GM18870 (cell line): ENCODE results near the gene RBM4.
"Not testable (repeated sequence)": the region's sequence is repeated elsewhere in the genome, so short reads cannot be mapped to it uniquely, and the experiment has no call there.

Source experiments
- ATAC-seq: cut with Tn5 transposase; IDR thresholded peaks from one replicate; pipeline ENCODE4 v1.9.1; 2021; ENCODE audit warnings: moderate library complexity; ENCODE audit not compliant: unreplicated experiment

Gene RBM4

DNA sequence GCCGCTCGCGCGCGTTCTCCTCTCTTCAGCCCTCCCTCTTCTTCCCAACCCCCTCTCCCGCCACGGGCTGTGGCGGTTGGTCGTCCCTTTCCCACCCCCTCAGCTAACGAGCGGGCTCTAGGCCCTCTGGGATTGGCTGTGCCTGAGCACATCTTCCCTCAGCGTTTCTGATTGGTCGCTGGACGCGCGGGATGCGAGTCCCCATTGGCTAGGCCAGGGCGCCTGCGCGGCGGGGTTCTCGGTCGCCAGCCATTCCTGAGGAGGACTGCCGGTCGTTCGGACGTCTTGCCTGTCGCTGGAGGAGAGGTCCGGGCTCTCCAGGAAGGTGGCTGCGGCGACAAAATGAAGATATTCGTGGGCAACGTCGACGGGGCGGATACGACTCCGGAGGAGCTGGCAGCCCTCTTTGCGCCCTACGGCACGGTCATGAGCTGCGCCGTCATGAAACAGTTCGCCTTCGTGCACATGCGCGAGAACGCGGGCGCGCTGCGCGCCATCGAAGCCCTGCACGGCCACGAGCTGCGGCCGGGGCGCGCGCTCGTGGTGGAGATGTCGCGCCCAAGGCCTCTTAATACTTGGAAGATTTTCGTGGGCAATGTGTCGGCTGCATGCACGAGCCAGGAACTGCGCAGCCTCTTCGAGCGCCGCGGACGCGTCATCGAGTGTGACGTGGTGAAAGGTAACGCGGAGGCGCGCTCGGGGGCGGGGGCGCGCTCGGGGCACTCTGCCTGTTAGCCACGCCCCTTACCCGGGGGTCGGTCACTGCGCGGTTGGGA, 21.9 kb upstream of the RBM4 start, which contains the start of gene RBM14:
RBM14 (plus strand) TSS at position 252 of the 776 bp plus-strand sequence; CDS start at position 343, 91 bp downstream.
- ATAC-seq = peak; percentile 85

DNA sequence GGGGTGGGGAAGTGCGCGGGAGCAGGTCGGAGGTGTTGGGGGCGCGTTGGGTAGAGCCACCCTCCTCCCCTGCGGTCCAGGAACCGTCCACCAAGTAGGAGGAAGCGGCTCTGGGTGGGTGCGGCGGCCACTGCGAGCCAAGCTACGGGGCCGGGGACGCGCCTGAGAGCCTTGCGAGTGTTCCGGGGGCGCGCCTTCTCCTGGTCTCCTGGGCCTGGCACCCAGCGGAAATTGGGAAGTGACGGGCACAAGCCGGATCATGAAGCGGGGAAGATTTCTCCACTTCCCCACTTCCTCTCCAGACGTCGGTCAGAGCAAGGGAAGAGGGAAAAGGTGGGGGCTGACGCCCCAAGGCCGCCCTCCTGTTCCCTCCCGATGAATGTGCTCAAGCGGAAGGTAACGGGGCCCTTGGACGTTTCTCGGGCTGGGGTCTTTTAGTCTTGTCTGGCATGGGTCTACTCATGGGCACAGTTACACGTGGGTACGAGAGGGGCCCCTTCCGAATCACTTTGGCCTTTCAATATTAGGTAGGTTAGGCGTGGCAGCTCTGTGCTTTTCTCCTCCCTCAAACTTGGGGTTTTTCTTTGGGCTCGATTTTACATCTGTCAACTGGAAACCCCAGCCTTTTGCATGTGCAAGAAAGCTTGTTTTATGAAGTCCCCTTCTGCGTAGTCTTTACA, 21.2 kb upstream of the RBM4 start:
- ATAC-seq = no peak

DNA sequence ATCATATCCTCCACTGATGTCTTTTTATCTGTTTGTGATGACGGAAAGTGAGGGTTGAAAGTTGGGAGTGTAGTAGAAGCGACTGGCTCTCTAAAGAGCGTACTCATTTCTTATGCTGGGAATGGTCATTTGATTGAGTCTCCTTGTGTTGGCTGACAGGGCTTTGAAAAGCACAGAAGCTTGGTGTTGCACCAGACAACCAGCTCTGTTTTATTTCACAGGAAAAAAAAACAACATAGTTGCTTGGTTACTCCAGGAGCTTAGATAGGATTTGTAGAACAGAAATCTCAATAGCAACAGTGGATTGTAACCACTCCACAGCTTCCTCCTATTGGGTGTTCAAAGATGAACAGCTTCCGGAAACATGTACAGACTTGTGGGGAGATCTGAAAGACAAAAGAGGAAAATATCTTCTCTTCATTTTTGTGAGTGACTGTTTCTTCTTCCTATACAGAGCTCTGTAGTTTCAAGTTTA, 19.4 kb upstream of the RBM4 start:
- ATAC-seq = no peak

DNA sequence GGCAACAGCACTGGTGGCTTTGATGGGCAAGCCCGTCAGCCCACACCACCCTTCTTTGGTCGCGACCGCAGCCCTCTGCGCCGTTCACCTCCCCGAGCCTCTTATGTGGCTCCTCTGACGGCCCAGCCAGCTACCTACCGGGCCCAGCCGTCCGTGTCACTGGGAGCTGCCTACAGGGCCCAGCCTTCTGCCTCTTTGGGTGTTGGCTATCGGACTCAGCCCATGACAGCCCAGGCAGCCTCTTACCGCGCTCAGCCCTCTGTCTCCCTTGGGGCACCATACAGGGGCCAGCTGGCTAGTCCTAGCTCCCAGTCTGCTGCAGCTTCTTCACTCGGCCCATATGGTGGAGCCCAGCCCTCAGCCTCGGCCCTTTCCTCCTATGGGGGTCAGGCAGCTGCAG, 14.1 kb upstream of the RBM4 start:
- no peak for ATAC-seq

DNA sequence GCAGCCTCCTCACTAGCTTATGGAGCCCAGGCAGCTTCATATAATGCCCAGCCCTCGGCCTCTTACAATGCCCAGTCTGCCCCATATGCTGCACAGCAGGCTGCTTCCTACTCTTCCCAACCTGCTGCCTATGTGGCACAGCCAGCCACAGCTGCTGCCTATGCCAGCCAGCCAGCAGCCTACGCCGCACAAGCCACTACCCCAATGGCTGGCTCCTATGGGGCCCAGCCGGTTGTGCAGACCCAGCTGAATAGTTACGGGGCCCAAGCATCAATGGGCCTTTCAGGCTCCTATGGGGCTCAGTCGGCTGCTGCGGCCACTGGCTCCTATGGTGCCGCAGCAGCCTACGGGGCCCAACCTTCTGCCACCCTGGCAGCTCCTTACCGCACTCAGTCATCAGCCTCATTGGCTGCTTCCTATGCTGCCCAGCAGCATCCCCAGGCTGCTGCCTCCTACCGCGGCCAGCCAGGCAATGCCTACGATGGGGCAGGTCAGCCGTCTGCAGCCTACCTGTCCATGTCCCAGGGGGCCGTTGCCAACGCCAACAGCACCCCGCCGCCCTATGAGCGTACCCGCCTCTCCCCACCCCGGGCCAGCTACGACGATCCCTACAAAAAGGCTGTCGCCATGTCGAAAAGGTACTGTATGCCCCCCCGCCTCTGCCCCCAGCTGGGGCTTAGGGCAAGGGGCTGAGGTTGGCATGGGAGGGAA, 13.3 kb upstream of the RBM4 start:
- ATAC-seq = no peak

DNA sequence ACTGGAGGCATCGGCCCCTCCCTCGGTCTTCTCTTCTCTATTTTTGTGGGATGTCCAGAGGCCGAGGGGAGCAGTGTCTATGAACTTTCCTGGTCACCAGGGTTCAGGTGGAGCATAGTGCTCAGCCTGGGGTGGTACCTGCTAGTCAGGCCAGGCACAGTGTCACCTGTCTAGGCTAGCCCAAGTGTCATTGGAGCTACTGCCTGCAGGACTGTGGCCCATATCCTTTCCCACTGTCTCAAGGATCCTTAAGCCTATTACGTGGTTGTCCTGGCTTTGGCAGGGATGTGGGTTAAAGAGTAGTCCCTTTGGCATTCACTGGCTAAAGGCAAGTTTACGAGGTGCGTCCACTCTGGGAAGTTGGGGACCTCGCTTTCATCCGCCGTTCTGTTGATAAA, 12.8 kb upstream of the RBM4 start:
- no peak for ATAC-seq

DNA sequence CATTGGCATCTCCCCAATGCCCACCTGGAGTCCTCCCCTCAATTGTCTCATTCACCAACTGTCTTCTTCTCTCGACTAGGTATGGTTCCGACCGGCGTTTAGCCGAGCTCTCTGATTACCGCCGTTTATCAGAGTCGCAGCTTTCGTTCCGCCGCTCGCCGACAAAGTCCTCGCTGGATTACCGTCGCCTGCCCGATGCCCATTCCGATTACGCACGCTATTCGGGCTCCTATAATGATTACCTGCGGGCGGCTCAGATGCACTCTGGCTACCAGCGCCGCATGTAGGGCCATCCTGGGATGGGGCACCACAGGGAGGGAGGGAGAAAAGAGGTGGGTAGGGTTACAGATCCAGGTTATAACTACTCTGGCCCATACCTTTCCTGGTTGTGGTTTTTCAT, 12.1 kb upstream of the RBM4 start:
- no peak for ATAC-seq

DNA sequence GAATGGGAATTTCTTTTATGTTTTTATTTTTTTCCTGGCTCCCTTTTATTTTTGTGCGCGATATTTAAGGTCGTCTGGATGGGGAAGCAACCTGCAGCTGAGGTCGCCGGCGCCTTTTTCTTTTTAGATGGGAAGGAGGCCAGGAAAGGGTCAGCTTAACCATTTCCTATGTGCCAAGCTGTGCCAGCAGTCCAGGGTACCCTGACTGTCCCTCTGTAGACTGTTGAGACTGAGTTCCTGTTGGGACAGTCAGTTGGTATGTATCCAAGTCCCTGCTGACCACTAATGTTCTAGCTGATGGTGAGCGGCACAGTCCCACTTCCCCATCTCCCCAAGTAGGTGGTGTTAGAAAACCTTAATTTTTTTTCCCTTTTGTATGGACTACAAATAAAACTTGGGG, 11.6 kb upstream of the RBM4 start:
- ATAC-seq = no peak

DNA sequence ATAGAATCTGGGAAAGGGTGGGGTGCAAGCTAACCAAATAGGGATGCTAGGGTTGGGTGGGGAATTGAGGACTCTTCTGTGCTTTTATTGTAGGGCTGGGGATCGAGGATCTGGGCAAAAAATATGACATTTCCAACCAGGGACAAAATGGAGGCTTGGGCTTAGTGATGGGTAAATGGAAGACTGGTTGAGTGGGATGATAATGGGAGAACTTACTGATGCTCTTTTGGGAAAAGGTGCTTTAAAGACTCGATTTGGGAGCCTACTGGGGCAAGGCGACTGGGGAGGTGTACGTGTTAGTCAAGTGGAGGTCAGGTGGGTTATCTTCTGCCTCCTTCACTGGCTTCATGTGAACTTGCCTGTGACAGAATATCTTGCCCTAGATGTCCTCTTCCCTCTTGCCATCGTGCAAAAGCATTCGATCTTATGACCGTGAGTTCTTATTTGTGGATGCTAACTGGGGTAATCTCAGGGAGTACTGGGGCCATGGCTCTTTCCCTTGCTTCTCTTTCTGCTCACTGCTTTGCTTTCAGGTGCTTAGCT, 10.4 kb upstream of the RBM4 start:
- no peak for ATAC-seq

DNA sequence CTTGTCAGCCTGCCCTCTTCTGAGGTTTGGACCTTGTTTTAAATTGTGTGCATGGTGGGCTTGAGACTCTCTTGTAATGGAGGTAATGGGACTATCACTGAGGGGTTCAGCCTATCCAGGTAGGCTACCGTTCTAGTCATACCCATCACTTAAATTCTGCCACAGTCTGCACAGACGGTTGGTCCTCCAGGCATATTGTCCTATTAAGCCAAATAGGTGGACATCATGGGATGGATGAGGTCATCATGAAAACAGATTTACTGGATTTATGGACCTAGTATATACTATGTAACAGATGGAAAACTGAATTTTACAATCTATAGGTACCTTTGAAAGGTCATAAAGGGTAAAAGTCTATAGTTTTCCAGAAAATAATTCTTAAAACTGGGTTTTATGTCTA, 9.1 kb upstream of the RBM4 start:
- no peak for ATAC-seq

DNA sequence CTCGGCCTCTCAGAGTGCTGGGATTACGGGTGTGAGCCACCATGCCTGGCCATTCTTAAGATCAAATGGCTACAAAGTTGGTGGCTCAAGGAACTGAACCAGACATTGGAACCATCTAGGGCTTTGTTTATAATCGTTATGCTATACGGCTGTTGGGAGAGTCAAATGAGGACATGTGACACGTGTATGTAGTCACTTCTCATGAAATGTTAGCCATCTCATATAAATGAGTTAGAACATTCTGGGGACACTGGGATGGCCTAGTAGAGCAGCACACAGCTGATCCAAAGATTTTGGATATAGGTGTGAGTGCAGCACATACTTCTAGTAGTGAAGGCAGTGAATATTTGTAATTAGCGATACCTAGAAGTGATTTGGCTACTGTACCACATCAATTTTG, 6.6 kb upstream of the RBM4 start:
- ATAC-seq = no peak

DNA sequence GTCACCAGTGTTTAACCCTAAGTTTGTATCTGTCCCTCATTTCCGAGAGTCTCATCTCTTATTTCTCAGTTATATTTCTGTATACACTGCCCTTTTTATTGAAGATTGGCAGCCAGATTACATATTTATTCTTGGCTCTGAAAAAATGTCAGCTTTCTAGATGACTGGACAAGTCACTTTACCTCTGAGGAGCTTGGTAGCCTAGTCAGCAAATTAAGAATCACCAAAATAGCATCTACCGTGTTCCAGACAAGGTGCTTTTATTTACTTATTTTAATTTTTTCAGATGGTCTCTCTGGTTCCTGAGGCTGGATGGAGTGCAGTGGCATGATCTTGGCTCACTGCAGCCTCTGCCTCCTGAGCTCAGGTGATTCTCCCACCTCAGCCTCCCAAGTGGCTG, 5.6 kb upstream of the RBM4 start:
- no peak for ATAC-seq

DNA sequence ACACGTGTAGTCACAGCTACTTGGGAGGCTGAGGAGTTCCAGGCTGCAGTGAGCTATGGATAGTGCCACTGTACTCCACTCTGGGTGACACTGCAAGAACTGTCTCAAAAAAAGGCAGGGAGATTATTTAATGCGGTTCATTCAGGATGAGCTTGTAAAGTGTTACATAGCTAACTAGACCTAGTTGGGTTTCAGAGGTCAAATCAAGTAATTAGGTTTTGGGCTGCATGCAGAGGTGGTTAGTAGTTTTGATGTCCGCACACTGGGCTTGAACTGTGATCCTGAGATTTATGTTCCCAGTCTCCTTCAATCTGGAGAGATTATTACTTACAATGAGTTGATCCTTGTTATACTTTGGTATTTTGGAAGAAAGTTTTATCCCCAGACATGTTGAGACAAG, 2.1 kb upstream of the RBM4 start:
- ATAC-seq = no peak

DNA sequence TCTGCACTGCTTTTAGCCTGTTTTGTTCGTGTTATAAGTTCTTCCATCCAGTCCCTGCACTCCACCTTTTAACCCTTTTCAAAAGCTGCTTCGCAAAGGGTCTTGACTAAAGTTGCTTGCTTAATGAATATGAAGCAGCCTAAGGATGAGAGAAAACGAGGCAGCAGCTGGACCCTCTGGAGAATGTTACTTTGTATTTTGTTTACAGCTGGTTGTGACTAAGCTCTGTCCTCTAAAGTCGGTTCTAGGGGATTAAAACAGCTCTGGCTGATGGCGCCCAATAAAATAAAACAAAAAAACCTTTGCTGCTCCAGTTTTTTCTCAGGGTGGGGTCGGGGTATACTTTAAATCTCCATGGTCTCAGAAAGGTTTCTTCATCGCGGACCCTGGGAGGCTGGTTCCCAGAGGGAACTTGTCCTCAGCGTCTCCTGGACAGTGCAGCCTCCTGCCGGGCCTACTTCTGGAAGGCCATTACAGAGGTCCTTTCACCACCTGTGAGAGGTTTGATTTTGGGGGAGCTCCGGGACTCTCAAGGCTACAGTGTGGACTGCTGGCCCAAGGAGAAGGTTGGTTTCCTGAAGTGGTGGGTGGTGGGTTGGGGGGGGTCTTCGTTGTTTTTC, 836 bp upstream of the RBM4 start:
- ATAC-seq = no peak

DNA sequence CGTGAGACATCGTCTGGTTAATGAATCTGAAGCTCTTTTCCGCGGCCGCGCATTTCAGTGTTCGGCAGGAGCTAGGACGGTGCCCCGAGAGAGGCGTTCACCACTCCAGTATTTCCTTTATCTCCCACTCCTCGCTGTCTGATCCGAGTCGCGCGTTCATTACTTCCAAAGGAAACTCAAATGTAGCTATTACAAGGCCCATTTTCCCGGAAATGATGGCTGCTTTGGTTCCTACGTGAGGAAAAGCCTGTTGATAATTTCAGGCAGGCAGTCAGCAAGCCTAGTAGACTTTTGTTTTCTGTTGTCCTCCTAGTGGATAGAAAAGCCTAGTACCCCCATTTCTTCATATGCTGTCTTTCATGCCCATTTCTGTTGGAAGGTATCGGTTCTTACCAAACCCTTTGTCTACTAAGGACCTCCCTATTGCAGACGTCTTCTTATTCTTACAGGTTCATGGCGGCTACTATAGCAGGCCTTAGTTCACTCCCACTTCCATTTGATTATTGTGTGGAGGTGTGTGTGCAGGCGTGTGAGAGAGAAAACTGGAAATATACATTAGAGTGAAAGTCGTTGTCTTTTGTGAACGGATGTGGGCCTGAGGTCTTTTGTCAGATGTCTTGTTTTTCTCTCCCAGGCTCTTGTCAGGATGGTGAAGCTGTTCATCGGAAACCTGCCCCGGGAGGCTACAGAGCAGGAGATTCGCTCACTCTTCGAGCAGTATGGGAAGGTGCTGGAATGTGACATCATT, 737 bp downstream of the RBM4 start:
- ATAC-seq = no peak

DNA sequence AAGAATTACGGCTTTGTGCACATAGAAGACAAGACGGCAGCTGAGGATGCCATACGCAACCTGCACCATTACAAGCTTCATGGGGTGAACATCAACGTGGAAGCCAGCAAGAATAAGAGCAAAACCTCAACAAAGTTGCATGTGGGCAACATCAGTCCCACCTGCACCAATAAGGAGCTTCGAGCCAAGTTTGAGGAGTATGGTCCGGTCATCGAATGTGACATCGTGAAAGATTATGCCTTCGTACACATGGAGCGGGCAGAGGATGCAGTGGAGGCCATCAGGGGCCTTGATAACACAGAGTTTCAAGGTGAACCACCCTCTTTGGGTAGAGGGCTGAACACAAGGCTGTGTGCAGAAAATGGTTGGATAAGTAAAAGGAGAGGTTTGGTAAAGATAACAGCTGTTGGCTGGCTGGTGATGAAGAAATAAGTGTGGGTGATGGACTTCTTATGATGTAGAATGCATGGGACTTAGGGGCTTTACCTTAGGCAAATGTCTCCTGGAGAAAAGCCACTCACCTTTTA, 1.4 kb downstream of the RBM4 start:
- ATAC-seq = not testable (repeated sequence)

DNA sequence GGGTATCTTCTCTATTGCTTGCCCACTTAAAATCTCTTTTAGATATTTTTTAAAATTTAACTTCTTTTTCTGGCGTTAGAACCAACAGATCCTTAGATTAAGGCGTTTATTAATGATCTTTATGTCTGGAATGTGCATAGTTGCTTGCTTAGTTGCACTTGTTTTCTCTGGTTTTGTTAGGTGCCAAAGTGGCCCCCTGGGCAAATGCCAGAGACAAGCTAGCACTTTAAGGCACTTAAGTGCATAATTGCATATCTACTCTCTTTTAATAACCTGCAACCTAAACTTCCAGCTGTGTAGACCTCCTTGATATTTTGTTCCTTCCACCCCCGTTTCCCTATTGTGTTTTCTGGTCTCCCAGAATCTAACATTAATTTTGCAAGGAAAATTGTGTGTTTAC, 3.3 kb downstream of the RBM4 start:
- no peak for ATAC-seq

DNA sequence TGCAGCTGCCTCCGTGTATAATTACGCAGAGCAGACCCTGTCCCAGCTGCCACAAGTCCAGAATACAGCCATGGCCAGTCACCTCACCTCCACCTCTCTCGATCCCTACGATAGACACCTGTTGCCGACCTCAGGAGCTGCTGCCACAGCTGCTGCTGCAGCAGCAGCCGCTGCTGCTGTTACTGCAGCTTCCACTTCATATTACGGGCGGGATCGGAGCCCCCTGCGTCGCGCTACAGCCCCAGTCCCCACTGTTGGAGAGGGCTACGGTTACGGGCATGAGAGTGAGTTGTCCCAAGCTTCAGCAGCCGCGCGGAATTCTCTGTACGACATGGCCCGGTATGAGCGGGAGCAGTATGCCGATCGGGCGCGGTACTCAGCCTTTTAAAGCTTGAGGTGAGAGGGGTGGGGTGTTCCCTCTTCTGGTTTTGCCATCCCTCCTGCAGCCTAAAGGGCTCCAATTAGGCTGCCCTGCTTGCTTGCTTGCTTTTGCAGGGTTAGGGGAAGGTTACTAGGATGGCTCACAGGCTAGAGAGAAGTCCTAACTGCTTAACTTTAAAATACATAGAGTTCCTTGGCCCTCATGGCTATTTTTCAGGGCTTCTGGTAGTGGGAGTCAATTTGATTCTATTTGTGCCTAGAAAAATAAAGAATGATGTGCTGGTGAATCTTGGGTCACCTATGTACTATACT, 5.4 kb downstream of the RBM4 start:
- ATAC-seq = no peak

DNA sequence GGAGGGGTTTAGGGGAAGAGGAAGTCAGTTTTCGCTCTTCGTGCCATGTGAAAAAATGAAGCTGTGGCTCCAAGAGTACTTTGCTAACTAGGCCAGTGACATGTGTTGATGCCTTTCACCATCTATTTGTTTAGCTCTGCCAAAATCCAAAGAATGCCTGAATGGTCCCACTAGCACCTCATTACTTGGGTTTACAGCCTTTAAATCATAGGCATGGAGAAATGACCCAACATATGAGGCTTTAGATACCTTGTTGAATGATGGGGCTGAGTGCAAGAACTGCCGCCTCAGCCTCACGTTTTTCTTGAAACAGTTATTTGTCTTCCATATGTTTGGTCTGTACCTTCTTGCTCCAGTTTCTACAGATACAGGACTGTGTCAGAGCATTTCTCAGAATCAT, 8.3 kb downstream of the RBM4 start:
- ATAC-seq = no peak

DNA sequence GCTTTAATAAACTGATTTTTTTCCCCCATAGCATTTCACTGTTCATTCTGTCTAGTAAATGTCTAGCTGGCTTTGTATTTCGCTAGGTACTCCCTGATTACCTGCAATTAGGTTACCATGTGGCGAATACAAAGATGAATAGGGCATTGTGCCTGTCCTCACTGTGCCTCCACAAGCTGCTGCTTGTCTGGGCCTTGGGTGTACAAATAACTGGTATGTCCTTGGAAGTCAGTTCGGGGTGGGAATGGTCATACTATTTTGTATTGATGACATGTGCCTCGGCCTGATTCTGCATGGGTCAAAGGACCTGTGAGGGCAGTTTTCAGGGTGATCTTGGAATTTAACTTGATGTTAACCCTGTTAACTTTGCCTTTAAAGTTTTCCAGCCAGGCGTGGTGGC, 11.4 kb downstream of the RBM4 start:
- no peak for ATAC-seq
